ENCODE measurements around the gene NODAL.

NODAL gene

DNA sequence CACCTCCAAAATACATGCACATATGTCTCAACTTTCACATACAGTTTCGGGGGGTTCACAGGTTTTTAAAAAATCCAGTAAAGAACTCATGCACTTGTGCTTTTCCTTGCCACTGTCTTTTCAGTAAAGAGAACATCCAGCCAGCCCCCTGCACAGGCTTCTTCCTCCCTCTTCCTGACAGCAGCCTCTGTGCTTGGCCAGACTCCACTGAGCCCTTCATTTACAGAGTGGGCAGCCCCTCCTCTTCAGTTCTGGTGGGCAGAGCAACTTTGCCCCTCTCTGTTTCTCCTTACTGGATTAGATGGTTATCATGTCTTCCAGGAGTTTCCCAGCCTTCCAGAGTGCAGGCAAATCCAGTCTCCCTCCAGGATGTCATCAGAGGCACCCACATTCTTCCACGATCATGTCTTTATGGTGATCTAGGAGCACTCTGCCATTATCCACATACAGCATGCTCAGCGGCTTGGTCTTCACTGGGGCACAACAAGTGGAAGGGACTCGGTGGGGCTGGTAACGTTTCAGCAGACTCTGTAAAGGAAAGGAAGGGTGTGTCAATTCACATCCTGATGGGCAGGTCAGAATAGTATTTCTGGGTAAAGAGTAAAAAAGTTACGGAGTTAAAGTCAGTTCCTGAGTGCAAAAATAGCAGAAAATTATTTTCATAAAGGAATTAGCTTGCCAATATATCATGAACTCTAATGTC is 8.8 kb downstream of the NODAL start:
- DNase-seq (ENCODE audit: low read depth): no peak

DNA sequence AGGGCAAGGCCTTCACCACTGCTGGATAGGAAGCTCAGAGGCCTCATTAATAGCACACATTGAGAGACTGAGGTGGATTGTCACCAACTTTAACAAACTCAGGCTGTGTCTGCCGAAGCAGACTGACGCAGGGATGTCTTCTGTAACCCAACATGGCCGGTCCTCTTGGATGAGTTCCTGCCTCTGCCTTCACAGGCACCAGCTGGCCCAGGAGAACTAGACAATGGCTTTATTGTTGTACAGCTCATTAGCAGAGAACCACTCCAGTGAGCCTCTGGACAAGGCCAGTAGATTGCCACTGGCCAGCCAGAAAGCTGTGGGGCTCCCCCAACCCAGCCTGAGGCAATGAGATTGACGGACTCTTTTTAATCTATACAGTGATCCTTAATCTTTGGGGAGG is 9.4 kb downstream of the NODAL start:
- DNase-seq (ENCODE audit: low read depth): no peak

DNA sequence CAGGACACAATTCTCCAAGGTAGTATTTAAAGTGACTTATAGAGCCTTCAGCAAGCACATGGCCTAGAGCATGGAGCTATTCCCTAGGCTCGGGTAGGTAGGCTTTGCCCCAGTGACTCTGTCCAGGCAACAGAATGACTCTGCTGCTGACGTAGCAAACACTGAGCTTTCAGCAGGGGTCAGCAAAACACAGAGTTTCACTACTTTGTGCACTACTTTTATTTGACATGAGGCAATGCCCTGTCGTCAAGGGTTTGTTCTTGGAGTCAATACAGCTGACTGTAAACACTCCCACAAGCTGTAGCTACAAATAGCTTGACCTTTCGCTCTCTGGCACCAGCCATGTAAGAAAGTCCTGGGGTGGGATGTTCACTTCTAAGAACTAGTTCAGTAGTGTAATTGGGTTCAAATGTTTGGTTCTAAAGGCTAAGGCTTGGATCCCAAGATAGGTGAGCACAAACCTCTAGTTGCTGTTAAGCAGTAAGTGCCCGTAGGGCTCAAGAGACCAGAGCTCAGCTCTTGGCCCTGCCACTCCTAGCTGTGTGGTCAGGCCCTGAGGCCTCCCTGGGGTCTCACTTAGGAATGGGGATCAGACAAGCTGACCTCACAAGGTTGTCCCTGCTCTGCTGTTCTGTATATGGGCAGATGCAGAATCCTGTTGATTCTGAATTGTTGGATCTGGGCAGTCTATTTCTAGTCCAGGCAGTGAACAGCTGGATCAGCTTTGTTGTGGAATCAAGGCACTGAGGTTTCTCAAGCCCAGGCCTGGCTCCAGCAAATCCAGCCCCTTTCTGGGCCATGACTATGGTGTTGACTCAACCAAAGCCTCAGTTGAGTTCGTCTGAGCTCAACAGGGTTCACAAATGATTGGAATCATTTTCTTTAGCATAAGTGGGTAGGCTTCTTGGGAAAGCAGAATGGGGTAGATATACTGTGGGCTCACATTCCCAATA is 10.7 kb downstream of the NODAL start:
- DNase-seq (ENCODE audit: low read depth): no peak

DNA sequence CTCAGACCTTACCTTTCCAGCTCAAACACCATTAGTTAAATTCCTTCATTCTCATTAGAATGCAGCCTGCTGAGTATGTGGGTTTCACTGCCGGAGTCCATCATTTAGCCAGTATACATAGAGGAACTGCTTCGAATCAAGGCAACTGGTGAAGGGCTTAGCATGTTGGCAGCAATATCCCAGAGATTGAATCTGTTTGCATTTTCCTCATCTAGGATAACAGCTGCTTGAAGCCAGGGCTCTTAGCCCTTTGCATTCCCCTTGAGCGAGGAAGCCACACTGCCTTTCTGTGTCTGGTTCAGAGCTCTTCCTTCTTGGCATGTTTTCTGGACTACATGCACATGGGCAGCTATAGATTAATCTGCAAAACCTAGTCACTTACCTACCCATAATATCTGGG is 14.7 kb downstream of the NODAL start:
- no peak for DNase-seq (ENCODE audit: low read depth)

DNA sequence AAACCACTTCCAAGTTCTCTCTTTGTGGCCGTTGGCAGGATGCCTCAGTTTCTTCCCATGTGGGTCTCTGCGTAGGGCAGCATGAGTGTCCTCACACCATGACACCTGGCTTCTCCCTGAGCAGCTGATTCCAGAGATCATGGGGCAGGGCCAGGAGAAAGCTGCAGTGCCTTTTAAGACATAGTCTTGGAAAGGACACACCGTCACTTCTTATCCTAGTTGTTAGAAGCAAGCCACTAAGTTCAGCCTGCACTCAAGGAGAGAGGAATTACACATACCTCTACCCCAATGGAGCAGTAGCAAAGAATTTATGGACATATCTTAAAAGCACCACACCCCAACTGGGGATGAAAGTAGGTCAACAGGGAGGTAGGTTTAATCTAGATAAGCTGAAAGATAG is 16.4 kb downstream of the NODAL start:
- DNase-seq (ENCODE audit: low read depth): no peak

DNA sequence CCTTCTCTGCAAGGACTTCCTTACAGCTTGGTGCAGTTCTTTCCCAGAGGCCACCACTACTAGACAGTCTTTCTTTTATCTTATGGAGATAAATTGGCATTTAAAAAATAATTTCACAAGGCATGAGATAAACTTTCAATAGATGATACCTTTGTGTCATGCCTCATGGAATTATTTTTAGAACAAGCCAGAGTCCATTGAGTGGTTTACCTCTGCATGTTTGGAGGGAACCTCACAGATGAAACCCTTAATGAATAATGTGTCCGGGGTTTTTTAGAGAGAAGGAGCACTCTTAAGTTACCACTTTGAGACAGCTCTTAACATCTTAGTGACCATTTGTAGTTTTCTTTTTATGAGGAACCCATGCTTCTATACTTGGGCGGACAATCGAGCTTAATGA is 17.2 kb downstream of the NODAL start:
- DNase-seq (ENCODE audit: low read depth): no peak

DNA sequence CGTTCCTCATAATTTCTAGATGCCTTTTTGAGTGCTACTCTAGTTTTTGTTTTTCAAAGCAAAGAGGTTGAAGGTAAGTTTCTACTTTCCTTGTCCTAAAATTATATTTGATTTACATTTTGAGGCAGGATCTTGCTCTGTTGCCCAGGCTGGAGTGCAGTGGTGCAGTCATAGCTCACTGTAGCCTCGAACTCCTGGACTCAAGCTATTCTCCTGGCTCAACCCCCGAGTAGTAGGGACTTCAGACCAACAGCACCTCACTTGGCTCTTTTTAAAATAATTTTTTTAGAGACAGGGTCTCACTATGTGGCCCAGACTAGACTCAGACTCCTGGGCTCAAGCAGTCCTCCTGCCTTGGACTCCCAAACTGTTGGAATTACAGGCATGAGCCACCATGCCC is 22.8 kb downstream of the NODAL start:
- no peak for DNase-seq (ENCODE audit: low read depth)

DNA sequence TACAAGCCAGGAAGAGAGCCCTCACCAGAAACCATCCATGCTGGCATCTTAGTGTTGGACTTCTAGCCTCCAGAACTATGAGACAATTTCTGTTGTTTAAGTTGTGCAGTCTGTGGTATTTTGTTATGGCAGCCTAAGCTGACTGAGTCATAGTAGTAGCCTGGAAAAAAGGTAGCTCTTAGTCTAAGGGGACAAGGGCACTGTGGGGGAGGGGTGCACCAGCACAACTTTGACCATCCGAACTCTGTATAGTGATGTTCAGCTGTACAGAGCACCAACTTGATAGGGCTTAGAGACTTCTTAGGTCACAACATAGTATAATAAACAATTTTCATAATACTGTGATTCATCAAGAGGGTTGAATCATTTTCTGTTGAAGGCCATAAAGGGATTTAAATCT is 23.3 kb downstream of the NODAL start:
- DNase-seq (ENCODE audit: low read depth): no peak

DNA sequence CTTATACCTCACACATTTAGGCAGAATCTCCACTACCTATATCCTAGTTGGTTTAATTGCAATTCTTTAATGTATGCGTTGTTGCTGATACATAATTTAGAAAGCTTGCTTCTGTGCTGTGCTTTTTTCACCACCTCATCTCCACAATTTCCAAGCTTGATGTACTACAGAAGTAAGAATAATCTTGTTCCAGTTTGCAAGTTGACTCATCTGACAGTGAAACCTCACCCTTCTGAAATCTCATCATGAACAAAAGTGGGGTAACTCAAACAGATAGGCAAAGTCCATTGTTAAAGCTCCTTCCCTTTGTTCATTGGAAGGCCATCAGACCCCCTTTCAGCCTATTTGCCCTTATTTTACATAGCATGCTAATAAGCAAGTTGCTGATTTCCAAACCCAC is 23.9 kb downstream of the NODAL start:
- DNase-seq (ENCODE audit: low read depth): no peak

DNA sequence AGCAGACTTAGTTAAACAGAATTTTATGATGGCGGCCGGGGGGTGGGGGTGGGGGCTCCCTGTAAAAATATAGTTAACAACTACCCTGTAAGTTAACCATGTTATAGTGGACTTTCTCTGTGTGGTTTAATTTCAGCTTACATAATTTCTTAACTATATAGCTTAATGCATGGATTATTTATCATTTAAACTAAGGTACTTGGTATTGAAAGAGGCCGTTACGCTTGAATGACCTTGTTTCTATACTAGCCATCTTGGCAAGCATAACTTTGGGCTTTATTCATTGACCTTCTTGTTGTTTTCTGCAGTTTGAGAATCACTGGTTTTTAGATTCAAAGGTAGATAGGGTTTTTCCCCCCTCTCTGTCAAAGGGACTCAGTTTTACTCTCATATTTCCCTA is 29.1 kb downstream of the NODAL start:
- DNase-seq (ENCODE audit: low read depth): no peak

DNA sequence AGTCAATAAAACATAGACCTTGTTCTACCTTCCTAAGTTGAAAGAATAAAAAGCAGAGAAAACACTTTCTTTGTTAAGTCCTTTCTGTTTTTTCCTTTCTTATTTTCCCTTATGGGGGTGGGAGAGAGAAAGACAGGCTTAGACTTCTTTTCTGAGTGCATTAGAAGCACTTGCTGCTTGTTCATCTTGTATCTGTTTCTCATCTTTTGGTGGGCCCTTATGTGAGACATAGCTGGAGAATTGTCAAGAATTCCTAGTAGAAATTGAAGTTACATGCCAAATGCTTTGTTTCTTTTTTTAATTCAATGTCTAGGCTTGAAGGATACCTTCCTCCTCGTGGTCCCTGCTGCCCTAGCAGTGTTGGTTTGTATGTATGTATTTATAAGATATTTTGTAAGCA is 30.9 kb downstream of the NODAL start:
- no peak for DNase-seq (ENCODE audit: low read depth)

DNA sequence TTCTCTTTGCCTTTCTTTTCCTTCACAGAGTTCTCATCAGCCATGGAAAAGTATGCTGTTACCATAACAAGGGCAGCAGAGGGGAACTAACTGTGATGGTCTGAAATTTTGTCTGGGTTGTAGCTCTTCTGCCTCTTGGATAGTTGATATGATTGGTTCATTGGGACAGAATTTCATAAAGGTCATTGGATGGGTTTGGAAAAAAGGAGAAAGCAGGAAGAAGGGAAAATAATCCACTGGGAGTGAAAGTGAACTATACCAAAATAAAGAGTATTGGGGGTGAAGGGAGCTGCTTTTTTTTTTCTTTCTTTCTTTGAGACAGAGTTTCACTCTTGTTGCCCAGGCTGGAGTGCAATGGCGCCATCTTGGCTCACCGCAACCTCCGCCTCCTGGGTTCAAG is 31.7 kb downstream of the NODAL start:
- no peak for DNase-seq (ENCODE audit: low read depth)

DNA sequence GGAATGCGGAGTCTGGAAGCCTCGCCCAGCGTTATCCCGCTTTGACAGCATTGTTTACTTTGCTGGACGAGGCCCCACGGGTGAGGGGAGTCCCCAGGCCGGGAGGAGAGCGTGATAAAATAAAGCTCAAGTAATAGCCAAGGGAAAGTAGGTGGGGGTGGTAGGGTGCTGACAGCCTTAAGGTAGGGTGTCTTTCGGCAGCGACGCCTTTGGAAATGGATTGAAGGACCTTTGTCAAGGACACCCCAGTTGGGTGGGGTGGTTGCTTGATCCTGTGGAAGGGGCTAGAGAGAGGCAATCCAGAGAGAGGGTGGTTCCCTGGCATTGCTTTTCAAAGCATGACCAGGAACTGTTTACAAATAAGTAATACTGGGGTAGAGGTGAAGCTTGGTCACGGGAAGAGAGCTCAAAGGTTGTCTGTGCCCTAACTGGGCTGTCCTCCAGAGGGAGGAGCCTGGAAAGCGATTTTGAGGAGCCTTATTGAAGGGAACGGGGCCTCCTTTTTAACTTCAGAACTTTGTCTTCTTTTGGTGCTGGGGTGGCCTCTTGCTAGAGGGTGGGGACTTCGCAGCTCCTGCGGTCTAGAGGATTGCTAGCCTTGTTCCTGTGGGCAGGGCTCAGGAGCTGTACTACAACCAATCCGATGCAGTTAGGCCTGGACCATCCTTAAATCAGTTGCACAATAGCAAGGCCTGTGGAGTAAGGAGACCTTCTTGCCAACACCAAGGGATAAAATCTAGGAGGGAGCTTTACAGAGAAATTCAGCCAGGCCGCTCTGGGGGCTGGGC is 36.2 kb downstream of the NODAL start:
- DNase-seq (ENCODE audit: low read depth): no peak

DNA sequence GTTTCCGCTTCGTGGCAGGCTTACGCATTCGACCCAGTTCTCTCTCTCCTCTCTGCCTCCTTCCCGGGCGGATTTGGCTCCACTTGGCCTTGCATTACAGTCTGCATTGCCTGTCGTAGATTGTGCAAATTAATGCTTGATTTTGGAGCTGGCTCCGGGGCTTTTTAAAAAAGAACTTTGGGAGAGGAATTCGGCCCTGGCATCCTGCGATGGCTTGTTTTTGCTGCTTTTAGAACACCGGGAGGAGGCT is 36.8 kb downstream of the NODAL start:
- no peak for DNase-seq (ENCODE audit: low read depth)

DNA sequence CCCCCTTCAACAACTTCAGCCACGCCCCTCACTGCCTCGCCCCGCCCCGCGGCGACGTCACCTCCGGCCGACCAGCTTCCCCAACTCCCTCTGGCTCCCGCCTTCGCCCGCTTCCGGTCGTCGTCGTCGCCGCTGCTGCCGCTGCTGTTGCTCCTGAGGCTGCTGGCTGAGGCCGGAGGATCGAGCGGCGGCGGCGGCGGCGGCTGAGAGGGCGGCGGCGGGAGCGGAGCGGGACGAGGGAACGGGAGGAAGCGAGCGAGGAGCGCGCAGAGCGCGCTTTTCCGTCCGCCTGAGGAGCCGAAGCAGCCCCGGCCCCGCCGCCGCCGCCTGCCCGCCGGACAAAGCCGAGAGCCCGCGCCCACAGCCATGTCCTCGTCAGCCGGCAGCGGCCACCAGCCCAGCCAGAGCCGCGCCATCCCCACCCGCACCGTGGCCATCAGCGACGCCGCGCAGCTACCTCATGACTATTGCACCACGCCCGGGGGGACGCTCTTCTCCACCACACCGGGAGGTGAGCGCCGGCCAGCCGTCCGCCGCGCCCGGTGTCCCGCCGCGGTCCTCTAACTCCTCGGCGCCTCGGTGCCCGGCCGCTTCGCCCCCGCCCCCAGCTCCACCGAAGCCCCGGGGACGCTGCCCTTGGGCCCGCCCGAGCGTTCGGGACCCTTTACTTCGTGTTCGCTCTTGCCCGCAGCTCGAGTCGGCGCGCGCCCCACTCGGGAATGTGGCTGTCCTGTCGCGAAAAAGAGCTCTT is 37.3 kb downstream of the NODAL start, which contains the start of gene EIF4EBP2:
EIF4EBP2 (plus strand) TSS at position 110 of the 751 bp plus-strand sequence; CDS start at position 367, 257 bp downstream.
- peak; percentile 83 for DNase-seq (ENCODE audit: low read depth)

DNA sequence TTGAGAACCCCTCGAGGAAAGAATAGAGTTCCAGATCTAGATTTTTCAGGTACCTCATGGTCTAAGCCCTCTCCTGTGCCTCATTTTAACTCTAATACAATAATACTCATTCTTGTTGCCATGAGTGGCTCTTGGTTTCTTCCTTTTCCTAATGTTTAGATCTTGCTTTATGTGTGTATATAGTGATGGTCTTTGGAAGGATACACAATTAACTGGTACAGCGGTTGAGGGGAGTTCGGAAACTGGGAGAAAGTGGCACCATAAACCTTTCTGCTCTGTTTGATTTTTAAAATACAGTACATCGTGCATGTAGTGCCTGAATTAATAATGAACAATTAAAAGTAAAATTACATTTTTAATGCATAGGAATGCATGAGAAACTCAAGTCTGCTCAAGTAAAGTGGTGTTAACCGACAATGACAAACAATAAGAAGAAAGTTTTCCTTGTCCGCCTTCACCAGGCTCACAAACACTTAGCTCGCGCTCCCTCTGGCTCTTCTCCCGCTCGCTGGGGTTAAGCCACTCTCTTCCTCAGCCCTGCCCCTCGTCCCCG is 37.9 kb downstream of the NODAL start:
- DNase-seq (ENCODE audit: low read depth): no peak

DNA sequence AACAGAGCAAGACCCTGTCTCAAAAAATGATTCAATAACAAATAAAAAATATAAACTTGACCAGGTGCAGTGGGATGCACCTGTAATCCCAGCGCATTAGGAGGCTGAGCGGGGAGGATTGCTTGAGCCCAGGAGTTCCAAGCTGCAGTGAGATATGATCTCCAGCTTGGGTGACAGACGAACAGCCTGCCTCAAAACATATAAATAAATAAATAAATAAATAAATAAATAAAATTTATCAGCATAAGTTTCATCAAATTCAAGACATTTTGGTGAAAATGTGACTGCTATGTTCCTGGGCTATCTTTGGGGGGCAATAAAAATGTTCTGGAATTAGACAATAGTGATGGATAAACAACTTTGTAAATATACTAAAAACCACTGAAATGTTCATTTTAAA is 42.3 kb downstream of the NODAL start:
- DNase-seq (ENCODE audit: low read depth): no peak

DNA sequence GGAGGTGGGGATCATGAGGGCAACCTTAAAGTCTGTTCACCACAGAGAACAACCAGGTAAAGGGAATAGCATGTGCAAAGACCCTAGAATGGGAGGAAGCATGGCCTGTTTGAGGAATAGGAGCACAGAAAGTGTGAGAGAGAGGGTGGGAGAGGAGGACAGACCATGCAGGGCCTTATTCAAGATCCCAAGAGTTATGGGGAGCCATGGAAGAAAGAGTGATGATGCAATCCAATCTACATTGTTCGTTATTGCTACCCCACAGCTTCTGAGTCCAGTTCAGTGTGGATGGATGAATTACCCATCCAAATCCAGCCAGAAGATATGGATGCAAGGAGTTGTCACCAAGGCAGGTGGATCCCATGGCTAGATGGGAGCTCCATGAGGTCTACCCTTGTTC is 45.3 kb downstream of the NODAL start:
- no peak for DNase-seq (ENCODE audit: low read depth)

DNA sequence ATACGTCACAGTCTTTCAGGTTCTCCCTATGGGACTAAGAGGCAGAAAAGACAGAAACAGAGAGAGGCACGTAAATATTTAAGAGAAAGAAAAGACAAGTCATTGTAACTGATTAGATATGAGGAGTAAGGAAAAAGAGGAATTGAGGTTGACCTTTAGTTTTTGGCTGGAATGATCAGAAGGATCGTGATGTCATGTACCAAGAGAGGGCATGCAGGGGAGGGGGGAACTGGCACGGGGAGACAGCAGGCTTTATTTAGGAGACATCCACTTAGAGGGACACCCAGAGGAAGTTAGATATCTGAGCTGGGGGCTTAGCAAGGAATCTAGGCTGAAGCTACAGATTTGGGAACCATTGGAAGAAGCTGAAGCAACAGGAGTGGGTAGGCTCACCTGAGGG is 49.8 kb downstream of the NODAL start:
- DNase-seq (ENCODE audit: low read depth): no peak

Data from CMK (cell line).